LHCN-M2 (cell line): ENCODE results near the gene SCGB3A2. TPM values are rescaled to one million over a fixed set of nuclear protein-coding genes. Genes with fewer than 3 reads are reported as not detected.
A peak's percentile ranks its signal among the peaks of the same experiment; 100 is the strongest.

Source experiments
- DNase-seq: peaks from one replicate; pipeline ENCODE4 v3.0.0-alpha.2; 2012; ENCODE audit warnings: low read depth
- polyA plus RNA-seq: library from polyadenylated mRNA; unstranded; fragments of >200 nt; gene quantifications from one replicate; pipeline ENCODE4 v1.2.1, GENCODE V29; 2012; ENCODE audit warnings: missing spikeins
- total RNA-seq: library from RNA; depleted of rRNA; stranded (reverse); fragments of >200 nt; gene quantifications from 2 replicates; pipeline ENCODE4 v1.2.3, GENCODE V29; 2014; rRNA removed

SCGB3A2 gene, protein sequence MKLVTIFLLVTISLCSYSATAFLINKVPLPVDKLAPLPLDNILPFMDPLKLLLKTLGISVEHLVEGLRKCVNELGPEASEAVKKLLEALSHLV
- total RNA-seq = not detected in 2 replicates
- not detected for polyA plus RNA-seq

DNA sequence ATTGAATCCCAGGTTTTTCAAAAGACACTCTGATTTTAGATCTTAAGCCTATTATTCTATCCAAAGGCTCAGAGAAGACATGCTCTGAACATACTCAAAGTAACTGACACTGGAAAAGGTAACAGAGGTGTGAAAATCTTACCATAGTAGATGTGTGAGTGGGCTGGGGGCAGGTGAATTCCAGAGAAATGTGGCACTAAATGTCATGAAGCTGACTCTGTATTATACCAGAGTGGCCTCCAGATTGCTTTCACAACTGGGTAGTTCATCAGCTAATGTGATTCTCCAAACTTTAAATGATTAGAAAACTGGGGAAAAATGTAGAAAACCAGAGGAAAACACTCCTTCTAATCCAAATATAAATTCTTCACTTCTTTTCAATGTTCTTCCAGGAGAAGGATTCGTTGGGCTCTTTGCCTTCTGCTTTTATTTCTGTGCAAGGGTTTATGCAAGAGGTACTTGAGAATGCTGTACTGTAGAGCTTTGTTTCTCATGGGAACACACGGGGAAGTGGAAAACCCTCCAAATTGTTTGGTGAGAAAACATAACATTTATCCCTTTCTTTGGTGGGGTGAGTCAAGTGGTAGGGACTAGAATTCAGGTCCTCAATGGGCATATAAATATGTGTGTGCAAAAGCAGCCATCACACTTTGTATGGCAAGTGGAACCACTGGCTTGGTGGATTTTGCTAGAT, at the start of gene SCGB3A2:
SCGB3A2 (plus strand) TSS at position 646 of the 694 bp plus-strand sequence. CDS start 93 bp downstream, outside the sequence.
- DNase-seq = no peak

GRCh38 chr5:147830035-147830434, 48.5 kb upstream of the SCGB3A2 start:
- DNase-seq = no peak

- no peak for DNase-seq
Observed at GRCh38 chr5:147831465-147831864, 47.0 kb upstream of the SCGB3A2 start, which contains the start of gene SPINK1. Gene SPINK1 (minus strand): TSS chr5:147831671. CDS start chr5:147831577, 94 bp downstream.

GRCh38 chr5:147832541-147832940, 46.0 kb upstream of the SCGB3A2 start:
- DNase-seq = no peak

- no peak for DNase-seq
Observed at GRCh38 chr5:147835386-147835798, 43.1 kb upstream of the SCGB3A2 start.

- no peak for DNase-seq
Observed at GRCh38 chr5:147836439-147836838, 42.1 kb upstream of the SCGB3A2 start.

- no peak for DNase-seq
Observed at GRCh38 chr5:147842869-147843268, 35.6 kb upstream of the SCGB3A2 start.

DNA sequence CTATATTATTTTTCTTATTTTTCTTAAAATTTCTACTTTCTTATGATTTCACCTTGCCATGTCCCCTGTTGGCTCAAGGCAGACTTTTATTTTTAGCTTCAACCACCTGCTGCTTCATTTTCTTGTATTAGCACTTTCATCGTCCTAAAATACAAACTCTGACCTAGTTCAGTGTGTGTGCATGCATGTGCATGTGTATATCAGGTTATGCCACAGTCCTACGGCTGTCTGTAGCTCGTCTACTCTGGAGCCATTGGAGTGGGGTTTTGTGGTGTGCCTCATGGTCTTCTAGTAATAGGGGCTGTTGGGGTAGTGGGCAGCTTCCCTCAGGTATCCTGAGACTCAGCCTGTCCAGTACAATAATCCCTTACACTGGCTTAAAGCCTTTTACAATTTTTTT, 33.7 kb upstream of the SCGB3A2 start:
- DNase-seq = no peak

DNA sequence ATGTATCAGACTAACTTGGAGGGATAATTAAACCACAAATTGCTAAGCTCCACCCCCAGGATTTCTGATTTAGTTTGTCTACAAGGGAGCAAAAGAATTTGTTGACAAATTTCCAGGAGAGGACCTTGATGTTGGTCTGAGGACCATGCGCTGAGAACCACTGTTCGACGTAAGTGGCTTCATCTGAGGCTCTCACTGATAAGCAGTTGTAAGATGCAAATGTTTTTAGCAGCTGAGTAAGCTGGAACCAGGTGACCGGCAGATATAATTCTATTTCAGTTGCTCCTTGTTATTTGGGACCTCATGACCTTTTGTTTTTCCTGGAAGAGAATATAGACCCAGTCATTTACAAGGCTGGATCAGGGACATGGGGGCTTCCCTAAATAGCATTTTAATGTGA, 32.9 kb upstream of the SCGB3A2 start:
- no peak for DNase-seq

DNA sequence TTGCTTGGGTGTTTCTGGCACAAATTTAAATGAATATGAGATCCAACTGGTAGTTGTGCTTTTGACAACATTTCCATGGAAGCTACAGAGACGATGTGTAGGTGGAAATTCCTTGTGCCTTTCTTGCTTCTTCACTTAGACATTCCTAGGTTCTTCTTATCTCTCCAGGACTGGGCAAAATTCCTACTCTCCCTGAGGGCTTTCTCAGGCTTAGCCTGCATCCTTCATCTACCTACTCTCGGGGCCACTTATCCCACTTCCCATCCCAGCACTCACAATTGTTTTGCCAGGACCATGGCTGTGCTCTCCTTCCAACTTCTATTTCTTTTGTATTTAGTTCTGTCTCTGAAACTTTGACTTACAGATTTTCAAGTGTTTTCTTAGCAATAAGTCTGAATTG, 29.3 kb upstream of the SCGB3A2 start:
- DNase-seq = no peak

DNA sequence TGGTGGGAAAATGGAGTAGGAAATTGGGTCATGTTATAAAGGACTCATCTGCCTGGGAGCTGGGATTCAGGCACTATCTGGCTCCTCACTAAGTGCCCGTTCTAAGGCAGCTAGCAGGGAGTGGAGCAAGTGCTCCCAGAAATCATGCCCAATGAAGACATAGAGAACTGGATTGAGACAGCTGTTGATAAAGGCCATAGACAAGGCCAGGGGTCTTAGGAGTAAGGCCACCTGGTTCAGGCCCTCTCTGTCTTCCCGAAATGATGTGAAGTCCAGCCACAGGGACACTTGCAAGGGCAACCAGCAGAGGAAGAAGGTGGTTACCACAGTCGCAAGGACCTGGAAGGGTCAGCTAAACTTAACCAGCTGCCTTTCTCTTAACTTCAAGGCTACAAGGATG, 26.9 kb upstream of the SCGB3A2 start:
- no peak for DNase-seq

- no peak for DNase-seq
Observed at GRCh38 chr5:147852365-147852764, 26.1 kb upstream of the SCGB3A2 start.

DNA sequence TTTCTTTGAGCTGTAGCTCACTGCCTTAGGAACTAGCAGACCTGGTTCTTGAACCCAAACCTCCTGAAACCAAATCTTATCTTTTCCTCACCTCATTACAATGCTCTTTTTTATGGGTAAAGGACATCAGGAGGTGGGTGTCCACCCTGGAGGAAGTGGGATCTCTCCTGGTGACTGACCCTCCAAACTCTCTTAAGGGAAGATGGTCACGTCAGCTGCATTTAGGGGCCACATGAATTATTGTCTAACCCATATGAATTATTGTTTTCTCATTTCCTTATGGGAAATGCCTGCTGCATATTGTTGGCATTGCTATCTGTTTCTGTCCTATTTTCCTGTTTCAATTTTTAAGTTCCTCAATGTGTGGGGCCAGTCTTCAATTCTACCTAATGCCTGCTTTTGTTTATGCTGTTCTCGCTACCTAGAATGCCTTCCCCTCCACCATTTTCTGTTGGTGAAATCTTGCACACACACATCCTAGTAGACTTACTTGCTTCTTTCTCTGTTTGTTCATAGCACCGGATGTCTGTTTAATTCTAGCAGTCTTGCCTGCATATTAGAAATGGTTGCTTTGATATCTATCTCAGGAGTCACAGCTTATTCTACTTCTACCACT, 25.0 kb upstream of the SCGB3A2 start:
- no peak for DNase-seq

DNA sequence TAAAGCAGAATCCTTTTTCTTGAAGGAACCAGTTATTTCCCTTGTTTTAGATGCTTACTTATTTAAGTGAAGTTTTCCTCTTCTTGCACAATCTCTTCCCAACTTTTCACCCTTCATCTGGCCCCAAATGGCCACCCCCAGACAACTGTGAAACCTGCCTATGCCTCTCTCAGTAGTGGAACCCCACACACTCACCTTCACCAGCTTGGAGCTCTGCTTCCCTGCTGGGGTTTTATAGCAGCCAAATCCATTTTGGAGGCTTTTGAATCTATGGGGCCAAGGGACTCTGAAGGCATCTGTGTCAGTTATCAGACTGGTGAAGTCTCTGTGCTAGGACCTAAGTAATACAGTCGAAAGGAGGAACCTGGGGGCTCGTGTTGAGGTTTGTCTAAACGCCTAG, 24.2 kb upstream of the SCGB3A2 start:
- no peak for DNase-seq

GRCh38 chr5:147854894-147855773, 23.4 kb upstream of the SCGB3A2 start:
- DNase-seq = no peak

DNA sequence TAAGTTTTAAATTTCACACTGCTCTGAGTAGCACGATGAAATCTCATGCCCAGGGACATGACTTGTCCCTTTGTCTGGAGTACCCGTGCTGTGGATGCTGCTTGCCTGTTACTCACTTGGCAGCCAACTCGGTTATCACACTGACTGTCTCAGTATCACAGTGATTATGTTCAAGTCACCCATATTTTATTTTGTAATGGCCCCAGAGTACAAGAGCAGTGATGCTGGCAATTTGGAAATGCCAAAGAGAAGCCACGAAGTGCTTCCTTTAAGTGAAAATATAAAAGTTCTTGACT, 22.8 kb upstream of the SCGB3A2 start:
- DNase-seq = no peak

GRCh38 chr5:147856801-147857200, 21.7 kb upstream of the SCGB3A2 start:
- no peak for DNase-seq

DNA sequence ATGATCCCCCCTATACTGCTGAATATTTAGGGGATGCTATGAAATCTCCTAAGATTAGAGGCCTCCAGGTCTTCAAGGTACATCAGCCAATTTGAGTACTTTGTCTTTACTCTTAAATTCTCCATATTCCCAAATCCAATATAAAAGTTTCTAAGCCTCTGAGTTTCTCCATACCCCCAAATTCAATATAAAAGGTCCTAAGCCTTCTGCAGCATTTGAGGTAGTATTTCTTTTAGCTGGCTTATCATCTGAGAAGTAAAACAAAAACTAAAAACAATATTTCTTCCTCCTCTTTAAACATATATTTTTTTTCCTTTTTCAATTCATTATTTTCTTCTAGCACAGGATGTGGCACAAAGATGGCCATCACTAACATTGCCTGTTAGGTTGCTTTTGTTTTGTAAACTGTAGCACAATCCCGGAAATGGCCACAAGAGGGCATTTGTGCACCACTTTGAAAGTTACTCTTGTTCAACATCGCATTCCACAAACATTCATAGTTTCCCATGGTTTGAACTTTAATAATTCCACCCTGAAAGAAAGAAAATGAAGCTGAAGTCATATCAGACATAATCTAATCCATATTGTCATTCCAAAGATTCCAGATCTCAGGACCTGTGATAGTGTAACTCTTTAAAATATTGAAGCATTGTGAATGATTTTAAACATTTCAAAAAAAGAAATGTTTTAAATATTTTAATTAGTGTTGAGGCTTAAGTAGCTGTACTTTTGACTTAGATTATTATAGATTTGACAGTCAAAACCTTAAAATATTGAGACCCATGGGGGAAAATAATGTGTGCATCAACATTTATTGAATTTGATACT, 21.0 kb upstream of the SCGB3A2 start:
- peak; percentile 41 for DNase-seq

DNA sequence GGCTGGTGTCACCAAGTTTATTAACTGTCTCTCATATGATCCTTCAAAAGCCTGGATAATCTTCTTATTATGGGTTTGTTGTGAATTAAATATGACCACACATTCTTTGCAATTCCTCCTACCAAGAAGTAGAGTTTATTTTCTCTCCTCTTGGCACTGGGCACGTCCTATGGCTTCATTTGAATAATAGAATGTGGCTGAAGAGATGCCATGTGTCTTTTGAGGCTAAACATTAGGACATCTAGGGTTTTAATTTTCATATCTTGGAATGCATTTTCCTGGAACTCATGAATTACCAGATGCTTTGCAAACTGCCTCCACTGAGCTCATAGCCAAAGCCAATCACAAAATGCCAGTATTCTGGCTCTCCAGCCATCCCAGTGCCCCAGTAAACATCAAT, 19.9 kb upstream of the SCGB3A2 start:
- no peak for DNase-seq

GRCh38 chr5:147859962-147860640, 18.4 kb upstream of the SCGB3A2 start:
- DNase-seq = no peak

DNA sequence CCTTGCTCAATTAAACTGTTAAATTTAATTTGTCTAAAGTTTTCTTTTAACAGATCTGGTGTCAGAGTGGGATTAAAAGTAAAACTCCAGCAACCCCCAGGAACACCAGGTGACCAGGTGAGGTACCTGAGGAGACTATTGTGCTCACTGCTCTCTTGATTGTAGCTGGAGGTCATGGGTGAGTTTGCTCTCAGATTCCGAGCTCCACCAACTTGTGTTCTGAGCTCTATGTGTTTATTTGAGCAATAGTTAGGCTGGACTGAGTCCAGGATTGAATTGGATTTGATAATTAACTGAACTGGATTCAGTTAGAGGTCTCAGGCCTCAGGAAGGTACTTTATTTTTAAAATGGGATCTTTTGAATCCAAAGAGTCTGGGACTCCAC, 17.9 kb upstream of the SCGB3A2 start:
- no peak for DNase-seq
